ENCODE measurements around the gene PDE6C.
"Not testable (repeated sequence)": the region's sequence is repeated elsewhere in the genome, so short reads cannot be mapped to it uniquely, and the experiment has no call there.

Gene PDE6C

DNA sequence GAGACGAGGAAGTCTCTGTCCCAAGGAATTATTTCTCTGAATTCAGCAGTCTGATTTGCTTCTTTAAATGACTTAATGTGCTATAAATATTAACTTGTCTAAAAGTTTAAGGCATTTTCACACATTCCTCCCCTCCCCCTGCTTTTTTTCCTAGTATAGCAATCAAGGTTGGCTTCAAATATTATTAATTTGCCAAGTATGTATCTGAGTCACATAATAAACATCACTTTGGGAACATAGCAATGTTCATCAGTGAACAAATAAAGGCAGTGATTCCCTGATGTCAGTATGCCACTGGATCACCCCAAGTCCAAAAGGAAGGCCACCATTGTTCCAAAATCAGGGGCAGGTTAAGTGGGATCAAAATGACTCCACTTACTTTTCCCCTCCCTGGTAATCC is 40.5 kb downstream of the PDE6C start:
- DNase-seq, result no peak

DNA sequence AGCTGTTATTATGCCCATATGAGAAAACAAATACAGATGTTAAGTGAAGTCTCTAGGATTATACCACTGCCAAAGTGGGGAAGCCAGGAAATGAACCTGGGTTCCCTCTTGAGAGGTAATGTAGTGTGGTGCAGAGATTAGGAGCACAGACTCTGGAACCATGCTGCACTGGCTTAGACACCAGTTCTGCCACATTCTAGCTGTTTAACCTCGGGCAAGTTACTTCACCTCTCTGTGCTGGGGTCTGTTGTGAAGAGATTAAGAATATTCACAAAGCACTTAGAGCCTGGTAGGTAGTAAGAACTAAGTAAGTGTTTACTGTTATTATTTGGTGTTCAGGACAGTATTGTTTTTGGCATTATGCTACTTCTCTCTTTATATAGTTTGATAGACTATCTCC is 41.9 kb downstream of the PDE6C start:
- DNase-seq, result no peak

DNA sequence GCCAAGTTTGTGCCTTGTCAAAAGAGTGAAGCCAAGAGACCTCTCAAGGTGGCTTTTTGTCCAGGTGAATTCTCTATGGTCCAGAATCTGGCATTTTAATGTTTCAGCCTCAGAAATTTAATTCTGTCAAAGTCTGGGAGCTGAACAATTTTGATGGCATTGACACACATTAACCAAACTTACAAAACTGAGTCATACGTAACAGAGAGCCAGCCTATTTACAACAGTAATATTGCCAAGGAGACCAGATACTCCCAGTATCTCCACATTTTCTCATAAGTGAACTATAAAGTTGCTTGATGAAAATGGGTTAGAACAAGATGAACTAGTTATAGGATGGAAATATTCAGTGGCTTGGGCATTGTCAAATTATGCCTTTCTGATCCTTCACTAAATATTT is 43.8 kb downstream of the PDE6C start:
- no peak for DNase-seq

DNA sequence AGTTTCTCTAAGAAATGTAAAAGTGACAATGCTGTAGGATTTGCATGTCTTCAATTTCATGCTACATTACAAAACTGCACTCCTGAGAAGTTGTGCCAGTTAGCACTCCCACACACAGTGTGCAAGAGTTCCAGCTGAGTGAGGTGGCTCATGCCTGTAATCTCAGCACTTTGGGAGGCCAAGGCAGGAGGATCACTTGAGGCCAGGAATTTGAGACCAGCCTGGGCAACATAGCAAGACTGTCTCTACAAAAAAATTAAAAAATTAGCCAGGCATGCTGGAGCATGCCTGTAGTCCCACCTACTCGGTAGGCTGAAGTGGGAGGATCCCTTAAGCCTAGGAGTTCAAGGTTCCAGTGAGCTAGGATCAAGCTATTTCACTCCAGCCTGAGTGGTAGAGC is 45.4 kb downstream of the PDE6C start:
- no peak for DNase-seq

DNA sequence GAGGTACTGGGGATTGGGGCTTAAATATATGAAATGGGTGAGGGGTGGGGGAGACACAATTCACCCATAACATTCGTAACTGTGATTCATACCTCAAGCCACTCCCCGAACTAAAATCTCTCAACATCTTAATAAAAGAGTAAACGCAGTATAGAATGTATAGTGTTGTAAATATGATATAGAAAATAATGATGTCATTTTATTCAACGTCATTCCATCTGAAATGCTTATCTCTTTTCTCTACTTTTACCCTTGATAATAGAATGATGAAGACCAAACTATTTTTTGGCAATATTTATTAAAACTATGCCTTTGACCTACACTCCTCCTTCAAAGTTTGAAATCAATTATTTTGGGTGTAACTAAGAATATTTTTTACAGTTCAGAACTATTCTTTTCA is 53.7 kb downstream of the PDE6C start:
- DNase-seq, result no peak

DNA sequence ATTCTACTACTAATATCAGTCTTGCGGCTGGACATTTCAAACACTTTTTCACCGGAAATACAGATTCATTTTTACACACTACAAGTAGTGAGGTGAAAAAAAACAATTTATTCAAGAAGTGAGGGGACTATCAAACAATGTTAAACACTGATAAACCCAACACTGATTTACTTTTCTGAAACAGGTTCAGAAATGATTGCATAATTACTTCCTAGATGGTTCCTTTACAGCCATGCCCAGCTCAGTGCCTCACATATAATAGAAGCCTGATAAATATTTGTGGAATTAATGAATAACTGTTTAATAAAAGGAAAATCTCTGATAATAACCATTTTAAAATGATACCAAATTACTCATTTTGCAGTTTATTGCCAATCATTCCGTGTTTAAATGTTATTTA is 55.5 kb downstream of the PDE6C start:
- no peak for DNase-seq

DNA sequence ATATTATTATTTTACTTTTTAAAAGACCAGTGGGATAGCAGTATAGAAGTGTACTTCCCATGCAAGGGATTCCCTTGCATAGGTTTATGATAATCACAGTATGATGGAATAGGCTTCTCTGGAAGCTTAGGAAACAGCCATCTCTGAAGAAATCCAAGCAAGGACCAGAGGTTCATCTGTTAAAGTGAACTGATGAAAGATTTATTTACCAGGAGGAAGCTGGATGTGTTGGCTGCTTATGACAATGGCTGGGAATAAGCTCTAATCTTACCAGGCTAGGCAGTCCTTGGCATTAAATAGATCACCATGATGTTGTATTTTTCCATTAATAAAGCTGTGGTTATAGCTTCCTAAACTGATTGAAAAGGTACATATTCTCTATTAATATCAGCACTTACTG is 58.0 kb downstream of the PDE6C start:
- DNase-seq, result no peak

DNA sequence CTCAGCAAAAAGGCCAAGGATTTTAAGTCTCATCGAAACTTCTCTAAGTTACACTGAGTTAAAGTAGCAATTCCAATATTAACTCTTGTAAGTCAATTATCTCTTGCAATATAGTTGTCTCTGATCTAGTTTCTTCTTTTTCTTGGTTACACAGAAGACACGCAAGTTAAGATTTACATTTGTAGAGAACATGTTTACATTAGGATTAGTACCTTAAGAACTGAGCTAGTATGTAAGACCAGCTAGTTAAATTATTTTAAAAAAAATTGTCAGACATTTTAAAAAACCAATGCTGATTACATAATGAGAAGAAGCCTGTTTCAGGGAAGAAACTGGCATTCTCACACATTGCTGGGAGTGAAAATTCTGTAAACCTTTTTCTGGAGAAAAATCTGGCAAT is 58.7 kb downstream of the PDE6C start:
- DNase-seq, result no peak

DNA sequence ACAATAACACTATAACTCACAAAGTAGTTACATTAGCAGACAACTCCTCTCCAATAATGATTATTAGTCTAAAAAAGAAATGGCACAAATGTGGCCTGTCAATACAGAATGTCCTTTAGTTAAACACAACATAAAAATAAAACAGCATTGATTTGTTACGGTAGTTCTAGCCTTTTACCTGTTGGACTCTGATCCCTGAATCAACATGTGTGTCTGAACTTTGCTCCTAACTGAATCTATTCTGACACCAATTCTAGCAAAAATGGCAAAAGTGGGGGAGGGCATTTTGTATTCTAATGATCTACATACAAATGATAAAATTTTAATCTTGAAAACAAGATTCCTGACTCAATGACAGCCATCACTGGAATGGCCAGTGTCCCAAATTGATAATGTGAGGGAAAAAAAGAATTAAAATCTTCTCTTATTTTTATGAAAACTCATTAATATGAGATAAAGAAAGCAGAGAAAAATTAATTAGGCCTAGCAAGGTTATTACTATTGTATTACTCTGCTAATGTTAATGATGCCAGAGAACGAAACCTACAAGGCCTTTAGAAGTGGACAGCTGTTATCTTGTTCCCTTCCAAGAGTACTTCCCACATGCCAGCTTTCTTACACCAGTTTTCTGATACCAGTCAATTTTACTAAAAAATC is 59.8 kb downstream of the PDE6C start:
- DNase-seq, result no peak

DNA sequence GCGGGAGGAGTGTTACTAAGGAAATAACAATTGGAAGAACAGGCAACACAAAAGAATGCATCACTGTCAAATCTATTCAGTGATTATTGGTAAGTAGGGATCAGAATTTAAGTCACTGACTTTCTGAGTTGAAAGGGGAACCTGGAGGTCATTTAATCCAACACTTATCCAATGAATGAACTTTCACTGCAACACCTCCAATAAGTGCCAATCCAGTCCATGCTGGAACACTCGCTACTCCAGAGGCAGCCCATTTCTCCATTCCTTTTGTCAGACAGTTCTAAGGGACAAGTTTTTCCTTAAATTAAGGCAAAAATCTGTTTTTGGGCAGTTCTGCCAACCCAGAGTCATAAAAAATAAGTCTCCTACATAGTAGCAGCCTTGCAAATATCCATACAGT is 60.6 kb downstream of the PDE6C start:
- no peak for DNase-seq

DNA sequence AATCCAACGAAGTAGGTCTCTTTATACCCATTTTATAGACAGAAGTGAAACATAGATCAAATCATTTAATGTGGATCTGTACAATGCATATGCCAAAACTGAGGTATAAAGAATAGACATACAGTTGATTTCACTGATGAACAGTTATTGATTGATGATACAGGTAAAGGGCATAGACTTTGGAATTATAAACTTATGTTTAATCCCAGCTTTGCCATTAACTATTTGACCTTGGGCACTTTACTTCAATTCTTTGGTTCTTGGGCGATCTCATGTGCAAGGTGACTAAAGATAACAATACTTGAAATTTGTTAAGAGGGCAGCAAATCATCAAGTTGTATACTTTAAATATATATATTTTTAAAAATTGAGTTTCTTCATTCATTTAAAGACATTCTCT is 61.5 kb downstream of the PDE6C start:
- no peak for DNase-seq

DNA sequence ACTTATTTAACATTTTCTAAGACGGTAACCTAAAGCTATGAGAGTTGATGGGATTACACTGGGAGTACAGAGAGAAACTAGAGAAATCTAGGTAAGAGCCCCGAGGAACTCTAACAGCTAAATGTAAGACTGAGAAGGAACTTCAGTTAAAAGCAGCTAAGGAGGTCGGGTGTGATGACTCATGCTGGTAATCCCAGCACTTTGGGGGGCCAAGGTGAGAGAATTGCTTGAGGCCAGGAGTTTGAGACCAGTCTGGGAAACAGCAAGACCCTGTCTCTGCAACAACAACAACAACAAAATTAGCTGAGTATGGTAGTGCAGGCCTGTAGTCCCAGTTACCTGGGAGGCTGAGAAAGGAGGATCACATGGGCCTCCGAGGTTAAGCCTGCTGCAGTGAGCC is 66.0 kb downstream of the PDE6C start:
- no peak for DNase-seq

DNA sequence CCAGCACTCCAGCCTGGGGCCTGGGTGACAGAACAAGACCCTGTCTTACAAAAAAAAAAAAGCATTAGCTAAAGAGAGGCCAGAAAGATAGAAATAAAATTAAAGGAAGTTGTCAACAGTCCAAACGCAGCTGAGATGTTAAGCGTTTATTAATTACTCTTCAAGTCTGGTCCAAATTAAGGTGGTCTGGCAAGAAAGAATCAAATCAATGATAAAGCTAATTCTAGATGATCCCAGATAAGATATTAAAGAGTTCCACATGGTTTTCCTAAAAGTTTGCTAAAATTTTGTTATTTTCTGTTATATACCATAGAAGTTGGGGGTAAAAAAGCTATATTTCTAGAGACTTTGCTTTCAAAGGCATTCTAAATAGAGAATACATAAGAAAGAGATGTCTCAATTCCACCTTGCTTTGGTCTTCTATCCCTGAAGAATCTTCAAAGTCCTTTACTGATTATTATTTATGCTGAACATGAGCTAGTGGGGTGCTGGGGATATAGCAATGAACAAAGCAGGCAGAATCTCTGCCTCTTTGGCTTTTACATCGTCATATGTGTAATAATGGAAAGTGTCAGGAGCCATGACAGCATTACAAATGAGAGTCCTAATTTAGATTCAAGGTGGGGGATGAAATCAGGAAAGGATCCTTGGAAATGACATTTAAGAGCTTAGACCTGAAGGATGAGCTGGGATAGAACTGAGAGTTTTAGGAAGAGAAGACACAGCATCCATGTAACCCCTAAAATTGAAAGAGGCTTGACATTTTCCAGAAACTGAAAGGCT is 66.7 kb downstream of the PDE6C start:
- no peak for DNase-seq

DNA sequence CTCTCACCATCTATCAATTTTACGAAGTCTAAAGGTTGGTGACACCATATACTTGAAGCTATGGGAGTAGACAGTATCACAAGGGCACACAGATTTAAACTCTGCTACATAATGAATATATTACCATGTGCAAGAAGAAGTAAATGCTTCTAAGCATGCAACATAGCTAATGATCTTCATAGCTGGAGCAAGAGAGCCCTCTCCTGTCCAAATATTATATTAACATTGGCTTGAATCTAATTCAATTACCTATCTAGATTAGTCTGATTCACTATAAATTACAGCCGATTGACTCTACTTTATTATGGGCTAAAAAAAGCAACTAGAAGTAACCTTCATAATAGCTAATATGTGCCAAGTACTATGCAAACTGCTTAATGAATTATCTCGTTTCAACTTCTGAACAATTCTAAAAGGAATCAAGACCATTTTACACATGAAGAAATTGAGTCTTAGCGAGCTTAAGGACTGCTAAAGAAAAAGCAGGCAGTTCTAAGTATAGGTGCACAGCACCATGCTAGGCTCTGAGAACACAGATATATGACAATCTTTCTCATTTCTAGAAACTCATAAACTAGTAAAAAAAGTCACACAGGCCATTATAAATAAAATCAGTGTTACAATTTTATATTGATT is 68.2 kb downstream of the PDE6C start:
- DNase-seq, result no peak

DNA sequence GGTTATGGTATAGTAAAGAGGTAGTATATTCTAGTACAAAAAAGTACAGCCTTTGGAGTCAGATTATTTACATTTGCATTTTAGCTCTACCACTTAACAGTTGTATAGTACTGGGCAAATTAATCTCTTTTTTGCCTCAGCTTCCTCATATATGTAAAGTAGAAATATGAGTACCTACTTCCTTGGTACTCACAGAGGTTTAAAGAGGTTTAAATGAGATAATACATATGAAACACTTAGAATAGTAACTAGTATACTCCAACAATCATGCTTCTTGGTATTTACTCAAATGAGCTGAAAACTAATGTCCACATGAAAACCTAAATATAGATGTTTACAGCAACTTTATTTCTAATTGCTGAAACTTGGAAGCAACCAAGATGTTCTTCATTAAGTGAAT is 75.4 kb downstream of the PDE6C start:
- no peak for DNase-seq

DNA sequence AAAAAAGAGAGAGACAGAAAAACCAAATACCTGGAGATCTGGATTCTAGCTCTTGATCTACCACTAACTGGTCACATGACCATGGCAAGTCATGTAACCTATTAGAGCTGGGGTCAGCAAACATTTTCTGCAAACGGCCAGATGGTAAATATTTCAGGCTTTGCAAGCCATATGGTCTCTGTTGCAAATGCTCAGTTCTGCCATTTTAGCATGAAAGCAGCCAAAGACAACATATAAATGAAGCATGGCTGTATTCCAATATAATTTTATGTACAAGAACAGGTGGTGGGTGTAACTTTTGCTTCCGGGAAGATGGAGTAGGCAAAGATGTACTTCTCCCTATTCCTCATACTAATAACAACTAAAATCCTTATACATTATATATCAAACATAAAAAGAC is 83.4 kb downstream of the PDE6C start:
- DNase-seq, result no peak

DNA sequence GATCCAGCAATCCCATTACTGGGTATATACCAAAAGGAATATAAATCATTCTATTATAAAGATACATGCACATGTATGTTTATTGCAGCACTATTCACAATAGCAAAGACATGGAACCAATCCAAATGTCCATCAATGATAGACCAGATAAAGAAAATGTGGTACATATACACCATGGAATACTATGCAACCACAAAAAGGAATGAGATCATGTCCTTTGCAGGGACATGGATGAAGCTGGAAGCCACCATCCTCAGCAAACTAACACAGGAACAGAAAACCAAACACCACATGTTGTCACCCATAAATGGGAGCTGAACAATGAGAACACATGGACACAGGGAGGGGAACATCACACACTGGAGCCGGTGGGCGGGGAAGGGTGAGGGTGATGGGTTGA is 84.2 kb downstream of the PDE6C start:
- not testable (repeated sequence) for DNase-seq

DNA sequence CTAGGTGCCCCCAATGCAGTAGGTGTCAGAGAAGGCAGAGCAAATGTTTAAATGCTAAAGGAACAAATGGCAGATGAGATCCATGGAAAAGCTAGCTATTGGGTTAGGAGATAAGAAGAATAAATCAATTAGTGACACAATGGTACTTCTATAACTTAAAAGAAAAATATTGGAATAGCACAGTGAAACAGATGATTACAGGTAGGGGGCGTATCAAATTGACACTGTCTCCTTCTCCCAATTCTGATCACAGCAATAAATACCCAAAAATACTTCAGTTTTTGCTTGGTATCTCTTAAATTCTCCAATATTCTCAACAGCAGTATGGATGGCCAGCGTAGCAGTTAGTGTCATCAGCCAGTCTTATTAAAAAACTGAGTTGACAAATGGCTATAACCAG is 84.9 kb downstream of the PDE6C start:
- DNase-seq, result no peak

DNA sequence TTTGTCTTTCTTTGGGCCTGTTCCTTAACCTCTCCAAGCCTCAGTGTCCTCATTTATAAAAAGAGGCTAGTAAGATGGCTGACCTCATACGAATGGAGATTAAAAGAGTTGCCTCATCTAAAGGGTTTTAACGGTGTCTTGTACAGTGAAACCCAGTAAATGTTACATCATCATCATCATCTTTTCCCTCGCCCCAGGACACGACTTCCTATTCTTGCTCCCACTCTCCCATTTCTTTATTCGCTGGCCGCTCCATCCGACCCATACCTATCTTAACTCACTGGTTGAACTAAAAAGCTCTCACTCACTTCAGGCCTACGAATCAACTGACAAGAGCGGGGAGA is 89.5 kb downstream of the PDE6C start:
- no peak for DNase-seq

DNA sequence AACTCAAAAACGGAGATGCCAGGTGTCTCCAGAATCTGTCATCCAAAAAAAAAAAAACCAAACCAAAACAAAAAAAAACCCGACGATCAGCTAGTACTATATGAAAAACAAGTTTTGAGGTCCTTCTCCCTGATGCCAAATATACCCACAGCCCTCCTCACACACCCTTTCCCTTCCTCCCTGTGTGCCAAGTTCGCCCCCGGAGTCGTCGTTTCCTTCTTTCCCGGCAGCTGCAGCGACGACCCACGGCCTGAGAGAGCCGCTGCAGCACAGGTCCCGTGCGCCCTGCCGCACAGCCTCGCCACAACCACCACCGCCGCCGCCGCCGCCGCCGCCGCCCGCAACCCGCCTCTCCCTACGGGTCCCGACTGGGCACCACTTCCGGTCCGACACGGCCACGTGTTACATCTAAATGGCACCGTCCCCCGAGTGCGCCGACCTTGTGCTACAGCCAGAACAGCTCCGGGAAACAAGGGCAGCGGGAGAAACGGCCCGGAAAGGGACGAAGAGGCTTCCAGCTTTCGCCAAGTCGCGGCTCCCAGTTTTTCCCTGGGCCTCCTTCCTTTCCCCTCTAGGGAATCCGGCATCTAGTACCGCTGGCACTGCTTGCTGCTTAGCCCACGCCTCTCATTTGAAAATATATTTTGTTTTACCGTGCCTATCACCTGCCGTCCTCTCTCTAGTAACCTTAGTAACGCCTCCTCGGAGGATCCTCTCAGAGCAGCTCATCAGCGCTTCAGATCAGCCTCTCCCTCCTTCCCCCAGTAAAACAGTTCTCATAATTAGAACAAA is 90.1 kb downstream of the PDE6C start, which contains the start of gene FRA10AC1:
FRA10AC1 (minus strand) TSS at position 383 of the 792 bp plus-strand sequence. CDS start 2,486 bp downstream, outside the sequence.
- DNase-seq, result peak; percentile 52

DNA sequence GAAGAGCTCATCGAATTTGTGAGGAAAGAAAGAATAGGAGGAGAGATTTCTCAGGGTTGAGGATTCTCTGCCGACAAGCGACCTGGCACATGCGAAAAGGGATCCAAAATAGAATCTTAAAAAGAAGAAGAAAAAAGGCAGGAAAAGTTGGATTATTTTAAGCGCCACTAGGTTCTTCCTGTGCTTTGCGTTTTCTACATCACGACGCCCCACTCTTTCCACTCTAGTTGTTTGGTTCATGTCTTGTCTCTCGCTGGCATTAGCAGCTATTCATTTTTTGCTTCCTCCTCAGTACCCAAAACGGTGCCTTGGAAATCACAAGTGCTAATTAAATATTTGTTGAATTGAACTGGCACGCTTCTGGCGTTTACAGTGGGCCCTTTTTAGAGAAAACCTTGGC is 90.7 kb downstream of the PDE6C start:
- no peak for DNase-seq

DNA sequence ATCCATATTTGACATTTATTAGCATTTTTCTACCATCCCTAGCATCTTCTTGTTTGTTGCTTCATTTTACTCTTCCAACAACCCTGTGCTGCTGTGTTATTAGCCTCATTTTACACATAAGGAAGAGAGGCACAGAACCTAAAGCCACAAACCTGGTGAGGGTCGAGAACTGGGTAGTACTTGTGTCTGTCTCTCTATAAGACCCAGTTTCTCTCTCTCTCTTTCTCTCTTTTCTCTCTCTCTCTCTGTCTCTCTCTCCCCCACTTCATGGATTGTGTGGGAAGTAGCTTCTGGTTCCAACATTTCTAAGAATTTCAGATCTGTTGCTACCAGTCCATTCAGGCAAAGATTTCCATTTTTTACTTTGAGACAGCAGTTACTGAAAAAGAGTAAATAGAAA is 91.5 kb downstream of the PDE6C start:
- DNase-seq, result no peak

DNA sequence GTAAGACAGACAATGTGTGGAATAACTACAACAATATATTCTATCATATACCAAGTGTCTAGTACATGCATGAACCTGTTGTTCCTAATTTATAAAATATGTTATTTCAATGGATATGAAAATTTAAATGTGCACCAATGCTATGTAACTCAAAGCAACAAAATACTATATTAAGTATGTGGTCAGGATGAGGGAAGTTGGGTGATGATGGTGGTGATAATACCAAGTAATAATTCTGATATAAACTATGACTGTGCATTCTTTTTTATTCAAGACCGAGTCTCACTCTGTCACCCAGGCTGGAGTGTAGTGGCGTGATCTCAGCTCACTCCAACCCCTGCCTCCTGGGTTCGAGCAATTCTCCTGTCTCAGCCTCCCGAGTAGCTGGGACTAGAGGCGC is 92.1 kb downstream of the PDE6C start:
- DNase-seq, result no peak

DNA sequence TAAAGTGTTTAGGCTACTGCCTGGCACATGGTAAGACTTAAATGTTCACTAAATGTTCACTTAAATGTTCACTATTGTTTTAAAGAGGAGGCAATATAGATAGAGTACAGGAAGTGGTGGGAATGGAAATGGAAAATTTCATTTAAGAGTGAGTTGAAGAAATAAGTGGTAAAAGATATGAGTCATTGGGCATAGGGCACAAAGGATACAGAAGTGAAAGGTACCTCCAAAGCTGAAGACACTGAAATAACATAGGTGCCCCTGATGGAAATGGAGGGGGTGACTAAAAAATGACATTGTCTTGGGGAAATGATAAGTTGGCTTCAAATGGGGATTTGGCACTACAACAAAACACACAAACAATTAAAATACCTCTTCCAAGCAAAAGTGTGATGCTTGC is 95.3 kb downstream of the PDE6C start:
- DNase-seq, result no peak
